Cardiac fibroblast (primary cell): ENCODE measurements around the gene INA.
"Not testable (repeated sequence)": the region's sequence is repeated elsewhere in the genome, so short reads cannot be mapped to it uniquely, and the experiment has no call there.

Source experiments
- DNase-seq, 2 donors: peaks; one replicate each; pipeline versions ENCODE4 v3.0.0 to v3.0.0-alpha.2; 2010; ENCODE audit warnings: low read depth in 2 of 2
- H3K4me3 ChIP-seq, 2 donors: replicated peaks in 1 of 2; 1 replicate in 1 of 2; 2 replicates in 1 of 2; pipeline ENCODE4 v1.5.1; 2011; ENCODE audit warnings: low read depth in 2 of 2, low read length in 2 of 2, mild to moderate bottlenecking in 2 of 2, moderate library complexity in 1 of 2
- TF ChIP-seq, protein P1 (sequence below): IDR thresholded peaks from one replicate; pipeline ENCODE4 v1.5.1; 2011; ENCODE audit warnings: low read depth, mild to moderate bottlenecking, low read length, inconsistent platforms

The INA gene

GRCh38 chr10:103254538-103255325 is 22.2 kb upstream of the INA start:
- H3K4me3 ChIP-seq = no peak overlapping the region
- TF ChIP-seq, protein P1, sequence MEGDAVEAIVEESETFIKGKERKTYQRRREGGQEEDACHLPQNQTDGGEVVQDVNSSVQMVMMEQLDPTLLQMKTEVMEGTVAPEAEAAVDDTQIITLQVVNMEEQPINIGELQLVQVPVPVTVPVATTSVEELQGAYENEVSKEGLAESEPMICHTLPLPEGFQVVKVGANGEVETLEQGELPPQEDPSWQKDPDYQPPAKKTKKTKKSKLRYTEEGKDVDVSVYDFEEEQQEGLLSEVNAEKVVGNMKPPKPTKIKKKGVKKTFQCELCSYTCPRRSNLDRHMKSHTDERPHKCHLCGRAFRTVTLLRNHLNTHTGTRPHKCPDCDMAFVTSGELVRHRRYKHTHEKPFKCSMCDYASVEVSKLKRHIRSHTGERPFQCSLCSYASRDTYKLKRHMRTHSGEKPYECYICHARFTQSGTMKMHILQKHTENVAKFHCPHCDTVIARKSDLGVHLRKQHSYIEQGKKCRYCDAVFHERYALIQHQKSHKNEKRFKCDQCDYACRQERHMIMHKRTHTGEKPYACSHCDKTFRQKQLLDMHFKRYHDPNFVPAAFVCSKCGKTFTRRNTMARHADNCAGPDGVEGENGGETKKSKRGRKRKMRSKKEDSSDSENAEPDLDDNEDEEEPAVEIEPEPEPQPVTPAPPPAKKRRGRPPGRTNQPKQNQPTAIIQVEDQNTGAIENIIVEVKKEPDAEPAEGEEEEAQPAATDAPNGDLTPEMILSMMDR = no peak
- DNase-seq = peak in 1 of 2 donors; percentile 61

DNA sequence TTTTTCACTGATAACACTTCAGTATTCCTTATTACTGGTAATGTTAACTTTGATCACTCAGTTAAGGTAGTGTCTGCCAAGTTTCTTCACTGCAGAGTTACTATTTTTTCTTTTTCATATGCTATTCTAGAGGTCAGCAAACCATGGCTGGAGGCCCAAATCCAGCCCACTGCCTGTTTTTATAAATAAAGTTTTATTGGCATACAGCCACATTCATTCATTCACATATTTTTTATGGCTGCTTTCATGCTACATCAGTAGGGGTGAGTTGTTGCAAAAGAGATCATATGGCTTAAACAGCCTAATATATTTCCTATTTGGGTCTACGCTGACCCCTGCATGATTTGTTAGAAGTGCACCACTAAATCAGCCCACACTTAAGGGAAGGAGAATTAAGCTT is 20.3 kb upstream of the INA start:
- TF ChIP-seq, protein P1 = no peak
- H3K4me3 ChIP-seq = no peak overlapping the region
- DNase-seq = no peak

DNA sequence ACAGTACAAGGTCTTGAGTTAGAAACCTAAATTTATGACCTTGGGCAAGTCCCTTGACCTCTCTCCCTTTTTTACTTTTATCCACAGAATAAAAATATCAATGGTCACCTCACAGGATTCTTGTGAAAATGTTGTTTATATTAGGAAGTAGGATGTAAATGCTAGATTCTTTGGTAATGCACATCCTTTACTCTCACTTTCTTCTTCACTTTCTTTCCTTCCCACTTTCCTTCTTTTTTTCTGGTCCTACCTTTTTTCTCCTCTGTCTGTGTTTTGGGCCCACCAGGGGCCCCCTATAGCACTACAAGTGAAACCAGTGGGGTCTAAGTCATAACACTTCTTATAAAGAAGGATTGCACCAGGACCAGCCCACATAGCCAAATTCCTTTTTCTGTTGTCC is 19.1 kb upstream of the INA start:
- H3K4me3 ChIP-seq = no peak overlapping the region
- no peak for DNase-seq
- TF ChIP-seq, protein P1 = no peak

- DNase-seq, H3K4me3 ChIP-seq: not testable (repeated sequence)
These were observed 18.0 kb upstream of the INA start for GRCh38 chr10:103258928-103259327.

DNA sequence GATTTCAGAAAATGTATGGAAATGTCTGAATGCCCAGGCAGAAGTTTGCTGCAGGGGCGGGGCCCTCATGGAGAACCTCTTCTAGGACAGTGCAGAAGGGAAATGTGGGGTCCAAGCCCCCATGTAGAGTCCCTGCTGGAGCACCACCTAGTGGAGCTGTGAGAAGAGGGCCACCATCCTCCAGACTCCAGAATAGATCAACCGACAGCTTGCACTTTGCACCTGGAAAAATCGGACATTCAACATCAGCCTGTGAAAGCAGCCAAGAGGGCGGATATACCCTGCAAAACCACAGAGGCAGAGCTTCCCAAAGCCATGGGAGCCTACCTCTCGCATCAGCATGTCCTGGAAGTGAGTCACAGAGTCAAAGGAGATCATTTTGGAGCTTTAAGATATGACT is 16.9 kb upstream of the INA start:
- no peak for DNase-seq
- TF ChIP-seq, protein P1 = no peak
- H3K4me3 ChIP-seq = no peak overlapping the region

GRCh38 chr10:103262229-103262628 is 14.7 kb upstream of the INA start:
- H3K4me3 ChIP-seq = no peak overlapping the region
- DNase-seq = no peak
- TF ChIP-seq, protein P1 = no peak

DNA sequence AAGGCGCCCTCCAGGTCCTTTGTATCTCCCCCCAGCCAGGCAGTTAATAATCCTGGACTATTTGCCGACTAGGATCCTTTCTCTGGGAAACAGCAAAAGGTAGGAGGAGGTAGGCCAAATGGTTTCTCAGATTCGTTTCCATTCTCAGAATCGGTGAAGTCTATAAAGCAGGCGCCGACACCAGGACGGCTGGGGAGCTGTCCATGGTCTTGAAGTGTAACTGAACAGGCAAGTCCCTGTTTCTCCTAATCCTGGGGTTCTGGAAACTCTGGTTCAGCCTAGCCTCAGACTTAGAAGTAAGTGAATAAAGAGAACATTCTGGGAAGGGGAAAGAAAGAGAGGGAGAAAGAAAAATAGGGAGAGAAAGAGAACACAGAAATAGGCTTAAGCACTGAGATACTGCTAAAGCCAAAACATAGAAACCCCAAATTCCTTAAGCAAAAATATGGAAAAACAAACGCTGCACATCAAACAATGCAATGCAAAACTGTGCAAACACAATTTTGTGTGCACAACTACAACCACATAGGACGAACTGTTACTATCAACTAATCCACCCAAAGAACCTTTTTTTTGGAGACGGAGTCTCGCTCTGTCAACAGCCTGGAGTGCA is 11.1 kb upstream of the INA start:
- H3K4me3 ChIP-seq = no peak overlapping the region
- peak; percentile 82 to 83 for DNase-seq
- TF ChIP-seq, protein P1 = no peak
